Measurements from ENCODE around the gene HOXB5. TPM values are rescaled to one million over a fixed set of nuclear protein-coding genes. Genes with fewer than 3 reads are reported as not detected.

The HOXB5 gene
- total and polyA plus RNA-seq, 2 experiments from 2014 or later = 0.24 to 1.9 TPM

DNA sequence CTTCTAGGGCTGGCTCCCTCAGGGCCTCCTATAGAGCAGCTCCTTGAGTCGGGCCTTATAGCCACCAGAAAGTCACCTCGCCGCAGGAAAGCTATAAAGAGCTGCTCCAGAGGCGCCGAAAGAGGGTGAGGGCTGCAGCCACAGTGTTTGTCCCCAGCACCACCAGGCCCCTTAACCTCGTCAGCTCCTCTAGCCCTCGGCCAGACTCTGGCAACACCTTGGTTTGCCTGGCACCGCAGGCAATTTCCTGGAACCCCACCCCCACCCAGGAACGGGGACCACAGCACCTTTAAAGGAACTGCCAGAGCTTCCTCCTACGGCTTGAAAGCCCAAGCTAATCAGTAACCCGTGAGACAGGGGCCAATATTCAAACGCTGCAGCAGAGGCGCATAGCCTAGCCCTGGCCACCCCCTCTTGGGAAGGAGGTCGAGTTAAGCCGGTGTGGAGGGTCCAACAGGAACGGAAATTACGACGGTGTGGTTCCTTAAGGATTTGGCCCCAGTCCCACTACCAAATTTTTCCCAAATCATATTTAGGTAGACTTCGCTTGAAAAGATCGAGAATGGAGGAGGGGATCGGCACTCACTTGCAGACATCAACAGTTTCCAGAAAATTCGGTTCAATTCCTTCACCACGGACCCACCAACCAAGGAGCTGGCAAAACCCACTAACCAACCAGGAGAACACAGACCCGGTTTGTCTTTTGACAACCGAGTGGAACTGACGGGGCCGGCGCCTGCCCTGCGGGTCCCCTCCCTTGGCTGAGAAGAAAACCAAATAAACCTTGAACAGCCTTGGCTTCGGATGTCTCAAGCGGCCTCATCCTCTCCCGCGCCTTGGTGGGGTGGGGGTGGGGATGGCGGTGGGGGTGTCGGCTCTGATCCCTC is 8.2 kb upstream of the HOXB5 start:
- TF ChIP-seq CTCF (IDR thresholded peaks at IDR 0.05; ENCODE audit: low read depth, low read length) = no peak
- no peaks in the 10 kb centered on the region for H3K4me1 ChIP-seq (ENCODE audit: low read depth)
- H3K36me3 ChIP-seq = no peaks in the 10 kb centered on the region
- no peak for DNase-seq (ENCODE audit: low read depth in 1 of 2, low spot score in 1 of 2)
- H3K9me3 ChIP-seq (ENCODE audit: low read depth) = no peaks in the 10 kb centered on the region
- H3K4me3 ChIP-seq = no peak overlapping the region
- H3K27ac ChIP-seq = no peak overlapping the region
- H3K27me3 ChIP-seq = peaks cover 100% of the 10 kb centered on the region

DNA sequence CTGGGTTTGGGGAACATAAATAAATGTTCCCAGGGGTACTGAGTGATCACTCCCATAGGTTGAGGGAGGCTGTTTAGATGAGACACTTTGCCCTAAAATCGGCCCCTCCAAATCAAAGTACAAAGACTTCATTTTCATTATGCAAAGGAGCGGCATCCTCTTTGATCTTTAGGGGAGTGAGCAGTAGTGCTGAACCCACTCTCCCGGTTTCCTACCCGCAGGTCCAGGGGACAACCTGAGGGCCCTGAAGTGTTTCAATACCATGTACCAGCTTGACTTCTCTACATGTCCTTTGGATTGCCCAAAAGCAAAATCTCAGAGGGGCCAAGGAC is 7.6 kb upstream of the HOXB5 start:
- H3K27ac ChIP-seq = no peak overlapping the region
- no peak overlapping the region for H3K4me3 ChIP-seq
- peaks cover 100% of the 10 kb centered on the region for H3K27me3 ChIP-seq
- DNase-seq (ENCODE audit: low read depth in 1 of 2, low spot score in 1 of 2) = no peak
- TF ChIP-seq CTCF (IDR thresholded peaks at IDR 0.05; ENCODE audit: low read depth, low read length) = no peak
- H3K9me3 ChIP-seq (ENCODE audit: low read depth) = no peaks in the 10 kb centered on the region
- no peaks in the 10 kb centered on the region for H3K4me1 ChIP-seq (ENCODE audit: low read depth)
- no peaks in the 10 kb centered on the region for H3K36me3 ChIP-seq

DNA sequence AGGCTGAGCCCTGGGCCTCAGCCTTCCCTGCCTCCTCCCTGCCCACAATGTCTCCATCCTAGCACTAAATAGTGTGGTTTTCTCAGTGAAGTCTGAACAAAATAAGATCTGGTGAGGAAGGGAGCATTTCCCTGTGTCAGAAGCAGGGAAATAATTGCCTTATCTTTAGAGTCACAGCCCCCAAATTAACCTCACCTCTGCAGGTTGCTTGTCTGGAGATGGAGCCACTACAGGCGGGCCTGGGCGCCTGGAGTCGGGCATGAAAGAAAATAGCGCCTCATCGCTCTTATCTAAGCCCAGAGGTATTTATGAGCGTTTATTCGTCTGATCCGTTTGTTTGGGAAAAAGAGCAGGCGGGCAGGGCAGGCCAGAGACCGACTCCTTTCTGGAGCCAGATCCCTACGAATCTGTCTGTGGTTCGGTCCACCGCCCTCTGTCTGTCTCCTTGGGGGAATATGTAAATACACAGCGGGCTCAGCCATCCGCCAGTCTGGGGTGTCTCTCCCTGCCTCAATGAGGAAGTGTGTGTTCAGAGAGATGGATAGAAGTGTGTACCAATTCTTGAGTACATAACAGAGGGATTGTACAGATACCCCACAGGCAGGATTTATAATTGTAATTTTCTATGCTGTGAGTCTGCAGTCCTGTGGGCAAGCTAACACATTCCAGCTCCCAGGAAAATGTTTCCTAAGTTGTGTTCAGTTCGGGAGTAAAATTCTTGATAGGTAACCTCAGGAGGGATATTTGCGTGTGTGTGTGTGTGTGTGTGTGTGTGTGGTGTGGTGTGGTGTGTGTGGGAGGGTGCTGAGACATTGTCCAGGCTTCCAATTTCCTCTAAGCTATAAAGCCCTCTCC is 6.9 kb upstream of the HOXB5 start:
- peaks cover 100% of the 10 kb centered on the region for H3K27me3 ChIP-seq
- no peaks in the 10 kb centered on the region for H3K4me1 ChIP-seq (ENCODE audit: low read depth)
- H3K27ac ChIP-seq = no peak overlapping the region

GRCh38 chr17:48599354-48599753 is 5.8 kb upstream of the HOXB5 start:
- Histone ChIP-seq H3K4me3 (no peak overlapping the region), H3K4me1 (ENCODE audit: low read depth) (no peaks in the 10 kb centered on the region)
- DNase-seq (ENCODE audit: low read depth in 1 of 2, low spot score in 1 of 2) = no peak

More for the DNA sequence above, 6.9 kb upstream of the HOXB5 start:
- TF ChIP-seq CTCF (IDR thresholded peaks at IDR 0.05; ENCODE audit: low read depth, low read length) = no peak
- H3K9me3 ChIP-seq (ENCODE audit: low read depth) = no peaks in the 10 kb centered on the region
- DNase-seq (ENCODE audit: low read depth in 1 of 2, low spot score in 1 of 2) = no peak
- no peaks in the 10 kb centered on the region for H3K36me3 ChIP-seq
- H3K4me3 ChIP-seq = no peak overlapping the region

GRCh38 chr17:48598736-48599135 is 5.2 kb upstream of the HOXB5 start:
- peaks cover 100% of the 10 kb centered on the region for H3K27me3 ChIP-seq
- no peak for TF ChIP-seq CTCF (IDR thresholded peaks at IDR 0.05; ENCODE audit: low read depth, low read length)
- no peaks in the 10 kb centered on the region for H3K9me3 ChIP-seq (ENCODE audit: low read depth)
- no peaks in the 10 kb centered on the region for H3K36me3 ChIP-seq
- no peak for DNase-seq (ENCODE audit: low read depth in 1 of 2, low spot score in 1 of 2)
- H3K27ac ChIP-seq = no peak overlapping the region
- no peak overlapping the region for H3K4me3 ChIP-seq
- no peaks in the 10 kb centered on the region for H3K4me1 ChIP-seq (ENCODE audit: low read depth)

More at GRCh38 chr17:48599354-48599753, 5.8 kb upstream of the HOXB5 start:
- no peak for TF ChIP-seq CTCF (IDR thresholded peaks at IDR 0.05; ENCODE audit: low read depth, low read length)
- Histone ChIP-seq H3K27ac (no peak overlapping the region), H3K27me3 (peaks cover 100% of the 10 kb centered on the region), H3K36me3 (no peaks in the 10 kb centered on the region), H3K9me3 (ENCODE audit: low read depth) (no peaks in the 10 kb centered on the region)
